ENCODE data around the gene MSL3. TPM values are rescaled to one million over a fixed set of nuclear protein-coding genes. Genes with fewer than 3 reads are reported as not detected.
A peak's percentile ranks its signal among the peaks of the same experiment; 100 is the strongest.

The MSL3 gene
- total RNA-seq, 1 donor from 2014 or later: 29.2 TPM

- Histone ChIP-seq H3K27me3 (ENCODE audit: insufficient read depth, low read length) (no peaks in the 10 kb centered on the region), H3K9ac (ENCODE audit: low read length) (peak overlapping the region; percentile 96), H3K27ac (ENCODE audit: low read depth, low read length) (peak overlapping the region; percentile 40), H3K9me3 (ENCODE audit: insufficient read depth, low read depth, low read length) (no peaks in the 10 kb centered on the region), H3K4me1 (ENCODE audit: insufficient read depth, low read length) (peaks cover 4% of the 10 kb centered on the region), H3K4me3 (ENCODE audit: insufficient read depth, low read depth, low read length) (peak overlapping the region; percentile 91), H4K20me1 (ENCODE audit: insufficient read depth, low read length) (no peaks in the 10 kb centered on the region), H3K4me2 (ENCODE audit: low read length) (peak overlapping the region; percentile 93), H2AFZ (ENCODE audit: low read depth, low read length) (no peak overlapping the region), H3K36me3 (ENCODE audit: insufficient read depth, low read length) (peaks cover 15% of the 10 kb centered on the region), H3K79me2 (ENCODE audit: insufficient read depth, low read length) (peaks cover 11% of the 10 kb centered on the region)
- Mint-ChIP-seq H3K4me1 (ENCODE audit: low read depth, unreplicated experiment) (no peaks in the 10 kb centered on the region), H3K27ac (ENCODE audit: unreplicated experiment) (peak overlapping the region; percentile 75), H3K4me3 (ENCODE audit: unreplicated experiment) (peak overlapping the region; percentile 95), H3K27me3 (ENCODE audit: low read depth, unreplicated experiment) (no peaks in the 10 kb centered on the region), H3K9me3 (ENCODE audit: unreplicated experiment) (no peaks in the 10 kb centered on the region), H3K36me3 (ENCODE audit: low read depth, unreplicated experiment) (no peaks in the 10 kb centered on the region)
- DNase-seq (ENCODE audit: low read depth) (peak; percentile 90), FAIRE-seq (peak; percentile 99)
- TF ChIP-seq, protein P1, sequence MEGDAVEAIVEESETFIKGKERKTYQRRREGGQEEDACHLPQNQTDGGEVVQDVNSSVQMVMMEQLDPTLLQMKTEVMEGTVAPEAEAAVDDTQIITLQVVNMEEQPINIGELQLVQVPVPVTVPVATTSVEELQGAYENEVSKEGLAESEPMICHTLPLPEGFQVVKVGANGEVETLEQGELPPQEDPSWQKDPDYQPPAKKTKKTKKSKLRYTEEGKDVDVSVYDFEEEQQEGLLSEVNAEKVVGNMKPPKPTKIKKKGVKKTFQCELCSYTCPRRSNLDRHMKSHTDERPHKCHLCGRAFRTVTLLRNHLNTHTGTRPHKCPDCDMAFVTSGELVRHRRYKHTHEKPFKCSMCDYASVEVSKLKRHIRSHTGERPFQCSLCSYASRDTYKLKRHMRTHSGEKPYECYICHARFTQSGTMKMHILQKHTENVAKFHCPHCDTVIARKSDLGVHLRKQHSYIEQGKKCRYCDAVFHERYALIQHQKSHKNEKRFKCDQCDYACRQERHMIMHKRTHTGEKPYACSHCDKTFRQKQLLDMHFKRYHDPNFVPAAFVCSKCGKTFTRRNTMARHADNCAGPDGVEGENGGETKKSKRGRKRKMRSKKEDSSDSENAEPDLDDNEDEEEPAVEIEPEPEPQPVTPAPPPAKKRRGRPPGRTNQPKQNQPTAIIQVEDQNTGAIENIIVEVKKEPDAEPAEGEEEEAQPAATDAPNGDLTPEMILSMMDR (IDR thresholded peaks at IDR 0.05; ENCODE audit: insufficient read depth, low read depth, low read length): no peak
These were observed 1.6 kb downstream of the MSL3 start for GRCh38 chrX:11759461-11760311.

- Mint-ChIP-seq H3K4me1 (ENCODE audit: low read depth, unreplicated experiment) (no peaks in the 10 kb centered on the region), H3K27ac (ENCODE audit: unreplicated experiment) (no peak overlapping the region), H3K9me3 (ENCODE audit: unreplicated experiment) (no peaks in the 10 kb centered on the region), H3K36me3 (ENCODE audit: low read depth, unreplicated experiment) (no peaks in the 10 kb centered on the region), H3K27me3 (ENCODE audit: low read depth, unreplicated experiment) (no peaks in the 10 kb centered on the region), H3K4me3 (ENCODE audit: unreplicated experiment) (peak overlapping the region; percentile 43)
- TF ChIP-seq, protein P1 (IDR thresholded peaks at IDR 0.05; ENCODE audit: insufficient read depth, low read depth, low read length): no peak
- no peak for TF ChIP-seq EZH2 (IDR thresholded peaks at IDR 0.05; ENCODE audit: insufficient read depth, low read length)
- Histone ChIP-seq H3K9me3 (ENCODE audit: insufficient read depth, low read depth, low read length) (no peaks in the 10 kb centered on the region), H3K4me1 (ENCODE audit: insufficient read depth, low read length) (peaks cover 4% of the 10 kb centered on the region), H3K4me3 (ENCODE audit: insufficient read depth, low read depth, low read length) (no peak overlapping the region), H3K79me2 (ENCODE audit: insufficient read depth, low read length) (peaks cover 11% of the 10 kb centered on the region), H3K27me3 (ENCODE audit: insufficient read depth, low read length) (no peaks in the 10 kb centered on the region), H3K4me2 (ENCODE audit: low read length) (no peak overlapping the region), H3K36me3 (ENCODE audit: insufficient read depth, low read length) (peaks cover 21% of the 10 kb centered on the region), H3K9ac (ENCODE audit: low read length) (no peak overlapping the region), H2AFZ (ENCODE audit: low read depth, low read length) (no peak overlapping the region), H4K20me1 (ENCODE audit: insufficient read depth, low read length) (no peaks in the 10 kb centered on the region), H3K27ac (ENCODE audit: low read depth, low read length) (no peak overlapping the region)
- no peak for DNase-seq (ENCODE audit: low read depth)
- peak; percentile 43 for FAIRE-seq
These were observed 2.9 kb downstream of the MSL3 start for GRCh38 chrX:11760958-11761357.

GRCh38 chrX:11764602-11765067, 6.6 kb downstream of the MSL3 start:
- Histone ChIP-seq H3K27me3 (ENCODE audit: insufficient read depth, low read length) (no peaks in the 10 kb centered on the region), H3K27ac (ENCODE audit: low read depth, low read length) (no peak overlapping the region), H3K4me3 (ENCODE audit: insufficient read depth, low read depth, low read length) (no peak overlapping the region), H3K4me2 (ENCODE audit: low read length) (no peak overlapping the region), H2AFZ (ENCODE audit: low read depth, low read length) (no peak overlapping the region), H3K9ac (ENCODE audit: low read length) (no peak overlapping the region), H3K79me2 (ENCODE audit: insufficient read depth, low read length) (peaks cover 6% of the 10 kb centered on the region), H3K4me1 (ENCODE audit: insufficient read depth, low read length) (no peaks in the 10 kb centered on the region), H3K9me3 (ENCODE audit: insufficient read depth, low read depth, low read length) (no peaks in the 10 kb centered on the region), H4K20me1 (ENCODE audit: insufficient read depth, low read length) (no peaks in the 10 kb centered on the region), H3K36me3 (ENCODE audit: insufficient read depth, low read length) (peaks cover 29% of the 10 kb centered on the region)
- no peaks in the 10 kb centered on the region for H3K36me3 Mint-ChIP-seq (ENCODE audit: low read depth, unreplicated experiment)
- H3K9me3 Mint-ChIP-seq (ENCODE audit: unreplicated experiment): no peaks in the 10 kb centered on the region
- peak overlapping the region; percentile 11 for H3K4me3 Mint-ChIP-seq (ENCODE audit: unreplicated experiment)
- no peak overlapping the region for H3K27ac Mint-ChIP-seq (ENCODE audit: unreplicated experiment)
- no peaks in the 10 kb centered on the region for H3K4me1 Mint-ChIP-seq (ENCODE audit: low read depth, unreplicated experiment)
- no peaks in the 10 kb centered on the region for H3K27me3 Mint-ChIP-seq (ENCODE audit: low read depth, unreplicated experiment)
- DNase-seq (ENCODE audit: low read depth): no peak
- no peak for TF ChIP-seq EZH2 (IDR thresholded peaks at IDR 0.05; ENCODE audit: insufficient read depth, low read length)
- TF ChIP-seq, protein P1 (IDR thresholded peaks at IDR 0.05; ENCODE audit: insufficient read depth, low read depth, low read length): no peak
- no peak for FAIRE-seq

All from astrocyte (in vitro differentiated cells and primary cell).